Naive thymus-derived CD4-positive, alpha-beta T cell (primary cell): ENCODE data around the gene COL27A1. TPM values are rescaled to one million over a fixed set of nuclear protein-coding genes. Genes with fewer than 3 reads are reported as not detected.

ENCODE experiments used
- ATAC-seq: fragments of 150-1000 bp; cut with Tn5 transposase; 2 replicates; pipeline ENCODE4 v1.10.0; 2021; ENCODE audit warnings: mild to moderate bottlenecking, moderate library complexity
- CTCF ChIA-PET: fragments of 350-600 bp; sonication (Branson Sonifier 250); formaldehyde crosslinking; loops from one replicate; lab custom pipeline; 2021; ENCODE audit warnings: antibody characterized with exemption; lab: Charles Lee
- POLR2A ChIA-PET: fragments of 350-600 bp; sonication (Branson Sonifier 250); formaldehyde crosslinking; loops from one replicate; lab custom pipeline; 2021; ENCODE audit warnings: antibody characterized with exemption, inconsistent platforms; lab: Charles Lee
- DNase-seq, 9 donors: peaks; one replicate each; pipeline versions ENCODE4 v3.0.0 to v3.0.0-alpha.2; 2020 to 2022; ENCODE audit warnings: mixed read lengths in 1 of 9
- H3K27ac ChIP-seq: one replicate; pipeline ENCODE4 v1.7.0; 2013; ENCODE audit warnings: mild to moderate bottlenecking, low read depth, low read length, moderate library complexity
- H3K27me3 ChIP-seq, 2 donors: one replicate each; pipeline ENCODE4 v1.7.0; 2013; ENCODE audit warnings: low read length in 2 of 2, mild to moderate bottlenecking in 2 of 2, moderate library complexity in 2 of 2; ENCODE audit not compliant: control insufficient read depth in 2 of 2, insufficient read depth in 2 of 2
- H3K36me3 ChIP-seq, 3 experiments: 1 replicate in 2 of 3; 2 replicates in 1 of 3; pipeline ENCODE4 v1.7.0; 2013; ENCODE audit warnings: low read length in 3 of 3, mild to moderate bottlenecking in 3 of 3, moderate library complexity in 1 of 3; ENCODE audit not compliant: insufficient read depth in 3 of 3, control insufficient read depth in 2 of 3
- H3K4me1 ChIP-seq, 2 donors: one replicate each; pipeline ENCODE4 v1.7.0; 2013; ENCODE audit warnings: low read length in 2 of 2, mild to moderate bottlenecking in 2 of 2, moderate library complexity in 1 of 2; ENCODE audit not compliant: control insufficient read depth in 2 of 2, insufficient read depth in 2 of 2
- H3K4me3 ChIP-seq: 2 replicates; pipeline ENCODE4 v1.7.0; 2013; ENCODE audit warnings: mild to moderate bottlenecking, low read length
- H3K9me3 ChIP-seq, 3 experiments: 1 replicate in 2 of 3; 2 replicates in 1 of 3; pipeline ENCODE4 v1.7.0; 2013; ENCODE audit warnings: low read length in 3 of 3; ENCODE audit not compliant: control insufficient read depth in 2 of 3
- H3K27ac Mint-ChIP-seq, 9 donors: one replicate each; pipeline ENCODE4 v1.8.0; 2020 to 2022; ENCODE audit warnings: mixed read lengths in 9 of 9, mild to moderate bottlenecking in 8 of 9, moderate library complexity in 5 of 9, inconsistent platforms in 2 of 9
- H3K27me3 Mint-ChIP-seq, 5 donors: one replicate each; pipeline ENCODE4 v1.8.0; 2021 to 2022; ENCODE audit warnings: mixed read lengths in 5 of 5, mild to moderate bottlenecking in 1 of 5
- H3K36me3 Mint-ChIP-seq, 5 donors: one replicate each; pipeline ENCODE4 v1.8.0; 2020 to 2022; ENCODE audit warnings: mixed read lengths in 5 of 5, mild to moderate bottlenecking in 3 of 5, inconsistent platforms in 1 of 5
- H3K4me1 Mint-ChIP-seq, 7 donors: one replicate each; pipeline ENCODE4 v1.8.0; 2020 to 2022; ENCODE audit warnings: mixed read lengths in 7 of 7, mild to moderate bottlenecking in 3 of 7, inconsistent platforms in 1 of 7
- H3K4me3 Mint-ChIP-seq, 10 donors: one replicate each; pipeline ENCODE4 v1.8.0; 2020 to 2022; ENCODE audit warnings: mild to moderate bottlenecking in 10 of 10, mixed read lengths in 10 of 10, moderate library complexity in 6 of 10, inconsistent platforms in 2 of 10
- H3K9me3 Mint-ChIP-seq, 11 donors: one replicate each; pipeline ENCODE4 v1.8.0; 2020 to 2022; ENCODE audit warnings: mixed read lengths in 11 of 11, mild to moderate bottlenecking in 4 of 11, inconsistent platforms in 1 of 11, moderate library complexity in 1 of 11
- intact Hi-C, 2 donors: fragments of 100-400 bp; cut with micrococcal nuclease; formaldehyde crosslinking; loops; one replicate each; pipeline ENCODE4 v1.15.1; 2023
- polyA plus RNA-seq, 2 donors: library from polyadenylated mRNA; unstranded; fragments of 300-500 nt; fragmentation: Illumina TruSeq; gene quantifications; one replicate each; pipeline ENCODE4 v1.2.3, GENCODE V29; 2021
- total RNA-seq, 6 experiments: library from RNA in 5 of 6; stranded (reverse) in 5 of 6; gene quantifications; 1 replicate in 5 of 6; 2 replicates in 1 of 6; pipeline ENCODE4 v1.2.3 and lab custom pipeline; 2021 to 2026

COL27A1 gene
- total and polyA plus RNA-seq, 7 experiments from 2014 or later: 1.2 to 2.4 (median 1.9) TPM; not detected in 2

- peaks cover 15 to 32% (median 24%) of the 10 kb centered on the region in 7 donors for H3K4me1 Mint-ChIP-seq
- Histone ChIP-seq H3K4me3 (peak overlapping the region; percentile 40), H3K4me1 (peaks cover 0 to 13% of the 10 kb centered on the region in 2 donors), H3K9me3 (no peaks in the 10 kb centered on the region), H3K27me3 (peaks cover 0 to 4% of the 10 kb centered on the region in 2 donors), H3K36me3 (no peaks in the 10 kb centered on the region), H3K27ac (no peak overlapping the region)
- no peaks in the 10 kb centered on the region for H3K36me3 Mint-ChIP-seq
- intact Hi-C loops: loop anchor here (1.0 to 10.0 kb wide), 6 partner anchors 47 to 350 kb away; partner anchors contain the start of genes AKNA (in 1 of the 2) and WHRN (in 1 of the 2)
- DNase-seq: no peak
- no peak for ATAC-seq
- ChIA-PET POLR2A (no interaction called here), CTCF (interaction anchor here (0.6 to 1.8 kb wide), 4 partner anchors 47 to 233 kb away, joined by 3 to 6 read pairs (median 4); partner anchors contain the start of gene AKNA)
- no peaks in the 10 kb centered on the region for H3K9me3 Mint-ChIP-seq
- H3K27me3 Mint-ChIP-seq: peaks cover 38 to 54% (median 50%) of the 10 kb centered on the region in 5 donors
- peak overlapping the region; percentile 41 to 98 (median 78) for H3K4me3 Mint-ChIP-seq
- peak overlapping the region in 2 of 9 donors; percentile 2 to 5 for H3K27ac Mint-ChIP-seq
These were observed 686 bp upstream of the COL27A1 start for GRCh38 chr9:114154600-114155102.

- peak overlapping the region in 7 of 9 donors; percentile 14 to 66 (median 62) for H3K27ac Mint-ChIP-seq
- no peaks in the 10 kb centered on the region for H3K36me3 Mint-ChIP-seq
- H3K27me3 Mint-ChIP-seq: peaks cover 24 to 49% (median 38%) of the 10 kb centered on the region in 5 donors
These were observed 789 bp downstream of the COL27A1 start for GRCh38 chr9:114155995-114156656.

GRCh38 chr9:114156657-114157421 lies 1.5 kb downstream of the COL27A1 start:
- CTCF ChIA-PET: interaction anchor here (0.7 kb wide), 1 partner anchor 37 kb away, joined by 3 read pairs; no protein-coding TSS in a partner anchor
- DNase-seq: peak in 4 of 9 donors; percentile 15 to 43 (median 23)

More at GRCh38 chr9:114155995-114156656, 789 bp downstream of the COL27A1 start:
- Histone ChIP-seq H3K4me1 (peaks cover 0 to 13% of the 10 kb centered on the region in 2 donors), H3K9me3 (no peaks in the 10 kb centered on the region), H3K27me3 (peaks cover 0 to 4% of the 10 kb centered on the region in 2 donors), H3K27ac (no peak overlapping the region), H3K36me3 (no peaks in the 10 kb centered on the region), H3K4me3 (peak overlapping the region; percentile 30)
- CTCF ChIA-PET: no interaction called here
- Mint-ChIP-seq H3K4me1 (peaks cover 15 to 32% (median 24%) of the 10 kb centered on the region in 7 donors), H3K4me3 (peak overlapping the region; percentile 88 to 98 (median 91)), H3K9me3 (no peaks in the 10 kb centered on the region)
- DNase-seq (peak in 6 of 9 donors; percentile 18 to 48 (median 27)), ATAC-seq (peak; percentile 8)
- POLR2A ChIA-PET: interaction anchor here (0.6 kb wide), 1 partner anchor 68 kb away, joined by 3 read pairs; no protein-coding TSS in a partner anchor
- intact Hi-C loops: loop anchor here (1.0 to 10.0 kb wide), 6 partner anchors 49 to 349 kb away; partner anchors contain the start of genes AKNA (in 1 of the 2) and WHRN (in 1 of the 2)

GRCh38 chr9:114157516-114158176 lies 2.3 kb downstream of the COL27A1 start:
- Histone ChIP-seq H3K4me1 (peaks cover 0 to 13% of the 10 kb centered on the region in 2 donors), H3K36me3 (no peaks in the 10 kb centered on the region), H3K27ac (no peak overlapping the region), H3K9me3 (no peaks in the 10 kb centered on the region), H3K27me3 (no peaks in the 10 kb centered on the region), H3K4me3 (no peak overlapping the region)
- DNase-seq (no peak), ATAC-seq (no peak)
- CTCF ChIA-PET: interaction anchor here (0.7 kb wide), 1 partner anchor 36 kb away, joined by 3 read pairs; no protein-coding TSS in a partner anchor
- peak overlapping the region in 3 of 9 donors; percentile 3 to 49 (median 36) for H3K27ac Mint-ChIP-seq
- peaks cover 15 to 31% (median 24%) of the 10 kb centered on the region in 7 donors for H3K4me1 Mint-ChIP-seq
- peak overlapping the region; percentile 38 to 98 (median 75) for H3K4me3 Mint-ChIP-seq
- intact Hi-C loops: loop anchor here in 1 of 2 donors (5.0 to 10.0 kb wide), 3 partner anchors 50 to 347 kb away; partner anchors contain the start of genes AKNA and WHRN
- POLR2A ChIA-PET: no interaction called here
- H3K36me3 Mint-ChIP-seq: no peaks in the 10 kb centered on the region
- H3K27me3 Mint-ChIP-seq: peaks cover 11 to 37% (median 24%) of the 10 kb centered on the region in 5 donors
- H3K9me3 Mint-ChIP-seq: no peaks in the 10 kb centered on the region

More at GRCh38 chr9:114156657-114157421, 1.5 kb downstream of the COL27A1 start:
- Histone ChIP-seq H3K4me1 (peaks cover 0 to 13% of the 10 kb centered on the region in 2 donors), H3K27ac (no peak overlapping the region), H3K4me3 (peak overlapping the region; percentile 30), H3K27me3 (no peaks in the 10 kb centered on the region), H3K9me3 (no peaks in the 10 kb centered on the region), H3K36me3 (no peaks in the 10 kb centered on the region)
- Mint-ChIP-seq H3K4me1 (peaks cover 15 to 32% (median 24%) of the 10 kb centered on the region in 7 donors), H3K36me3 (no peaks in the 10 kb centered on the region), H3K9me3 (no peaks in the 10 kb centered on the region), H3K27ac (peak overlapping the region in 7 of 9 donors; percentile 3 to 66 (median 62)), H3K27me3 (peaks cover 19 to 44% (median 32%) of the 10 kb centered on the region in 5 donors), H3K4me3 (peak overlapping the region; percentile 88 to 98 (median 91))
- POLR2A ChIA-PET: interaction anchor here (0.6 kb wide), 1 partner anchor 67 kb away, joined by 3 read pairs; no protein-coding TSS in a partner anchor
- intact Hi-C loops: loop anchor here in 1 of 2 donors (5.0 to 10.0 kb wide), 3 partner anchors 50 to 348 kb away; partner anchors contain the start of genes AKNA and WHRN
- ATAC-seq: peak; percentile 7

GRCh38 chr9:114158482-114159130 lies 3.3 kb downstream of the COL27A1 start:
- Mint-ChIP-seq H3K9me3 (no peaks in the 10 kb centered on the region), H3K4me3 (peak overlapping the region in 3 of 10 donors; percentile 10 to 53 (median 18)), H3K36me3 (no peaks in the 10 kb centered on the region), H3K4me1 (peaks cover 15 to 26% (median 21%) of the 10 kb centered on the region in 7 donors), H3K27ac (no peak overlapping the region), H3K27me3 (peaks cover 7 to 31% (median 19%) of the 10 kb centered on the region in 5 donors)
- peaks cover 0 to 9% of the 10 kb centered on the region in 2 donors for H3K4me1 ChIP-seq
- H3K9me3 ChIP-seq: no peaks in the 10 kb centered on the region
- H3K36me3 ChIP-seq: no peaks in the 10 kb centered on the region
- intact Hi-C loops: loop anchor here in 1 of 2 donors (5.0 to 10.0 kb wide), 3 partner anchors 51 to 346 kb away; partner anchors contain the start of genes AKNA and WHRN
- H3K4me3 ChIP-seq: no peak overlapping the region
- ChIA-PET POLR2A (no interaction called here), CTCF (no interaction called here)
- H3K27ac ChIP-seq: no peak overlapping the region
- H3K27me3 ChIP-seq: no peaks in the 10 kb centered on the region
- DNase-seq: no peak
- no peak for ATAC-seq
